Psoas muscle (tissue), 8 donors: ENCODE measurements around the gene PXK. TPM values are rescaled to one million over a fixed set of nuclear protein-coding genes. Genes with fewer than 3 reads are reported as not detected.
"Not testable (repeated sequence)": the region's sequence is repeated elsewhere in the genome, so short reads cannot be mapped to it uniquely, and the experiment has no call there.

ENCODE experiments used
- ATAC-seq, 4 donors: fragments of 200-7000 bp; cut with Tn5 transposase; one replicate each; pipeline ENCODE4 v1.9.1; 2020; ENCODE audit warnings: moderate library complexity in 3 of 4, mild to moderate bottlenecking in 2 of 4
- DNase-seq, 2 donors: peaks; one replicate each; pipeline ENCODE4 v3.0.0-alpha.2; 2020
- H3K27ac ChIP-seq: fragments of 200-600 bp; one replicate; pipeline ENCODE4 v1.8.0; 2022
- H3K27me3 ChIP-seq, 3 donors: fragments of 200-600 bp in 1 of 3; one replicate each; pipeline versions ENCODE4 v1.6.1 to v1.8.0; 2013 to 2022; ENCODE audit warnings: low read length in 2 of 3, mild to moderate bottlenecking in 2 of 3, moderate library complexity in 1 of 3; ENCODE audit not compliant: insufficient read depth in 3 of 3
- H3K36me3 ChIP-seq, 2 donors: fragments of 200-600 bp in 1 of 2; one replicate each; pipeline versions ENCODE4 v1.6.1 to v1.8.0; 2013 to 2022; ENCODE audit warnings: low read depth in 1 of 2, mild to moderate bottlenecking in 1 of 2, moderate library complexity in 1 of 2; ENCODE audit not compliant: insufficient read depth in 1 of 2
- H3K4me1 ChIP-seq: fragments of 200-600 bp; one replicate; pipeline ENCODE4 v1.8.0; 2022
- H3K4me3 ChIP-seq: fragments of 200-600 bp; one replicate; pipeline ENCODE4 v1.8.0; 2022; ENCODE audit warnings: mild to moderate bottlenecking
- H3K9me3 ChIP-seq: fragments of 200-600 bp; one replicate; pipeline ENCODE4 v1.8.0; 2022
- CTCF ChIP-seq: fragments of 200-600 bp; IDR thresholded peaks from one replicate; pipeline ENCODE4 v1.8.0; 2022; ENCODE audit warnings: antibody characterized with exemption
- WGBS, 3 donors: extraction: QIAGEN DNeasy Blood & Tissue Kit; methylation state at CpG; one replicate each; pipeline versions ENCODE4 v1.1.6 to v1.1.7; 2013; 5-methylcytosine and 5-hydroxymethylcytosine counted together
- intact Hi-C, 2 donors: fragments of 100-400 bp; cut with DNase I; formaldehyde crosslinking; loops; one replicate each; pipeline versions ENCODE4 v1.11.0 to v1.14.2; 2022
- long read RNA-seq, 2 donors: library from polyadenylated mRNA; unstranded; transcript quantifications; one replicate each; pipeline ENCODE4 v2.0.0, GENCODE V29; 2021
- polyA plus RNA-seq, 3 donors: library from polyadenylated mRNA; stranded (reverse); fragments of 200-250 nt; gene quantifications; one replicate each; pipeline ENCODE4 v1.2.3, GENCODE V29; 2013
- total RNA-seq, 4 donors: library from RNA; stranded (reverse); fragmentation: NEBNext Ultra II Directional in 2 of 4; extraction: Animal tissue kit (Norgen Biotek cat#: 25700) in 2 of 4; gene quantifications; one replicate each; pipeline versions ENCODE4 v1.2.1 to v1.2.4, GENCODE V29; 2021 to 2023
- donor health status: healthy with polysubstance abuse.
- donor health status: DM: no; HTN: no; CAD: no; lungs with moderate emphysema.
- donor health status: Bipolar disorder and iron deficiency.
- donor health status: healthy.
- donor health status: DM: yes; HTN: yes; CAD: no.
- donor health status: DM: no; HTN: no; CAD: no.
- donor health status: DM: no; HTN: no; CAD: no.
- donor health status: DM: yes; HTN: yes; CAD: no.

Gene PXK
- 10 to 100 TPM; 15.5 to 17.5 (median 16.5) TPM for total RNA-seq
- 10 to 100 TPM in 1 of 3 donors, 1 to 10 TPM in 2; 3.4 to 14.7 (median 8.6) TPM for polyA plus RNA-seq
- long read RNA-seq, donor 1, partial matches to known transcripts: 8 of 12 reads
- long read RNA-seq, donor 1, other reads (novel, unspliced or antisense): 0 of 12 reads
- long read RNA-seq, donor 2, partial matches to known transcripts: 12 of 21 reads
- long read RNA-seq, donor 2, other reads (novel, unspliced or antisense): 2 of 21 reads

- WGBS, 3 donors: 0 to 1% (median 0%) methylated on average over 26 to 79 of the region's 79 CpGs
- Histone ChIP-seq H3K36me3 (no peaks in the 10 kb centered on the region), H3K4me3 (peak within 1 kb of the TSS; percentile 70), H3K27ac (peak within 1 kb of the TSS; percentile 43), H3K9me3 (no peaks in the 10 kb centered on the region), H3K27me3 (no peaks in the 10 kb centered on the region), H3K4me1 (peaks cover 26% of the 10 kb centered on the region)
- ATAC-seq (peak; percentile 95 to 98 (median 96)), DNase-seq (peak; percentile 88 to 91)
- TF ChIP-seq CTCF: no peak
- intact Hi-C loops: loop anchor here (2.0 to 5.0 kb wide), 2 partner anchors 80 to 160 kb away; partner anchors contain the start of gene KCTD6 (in 2 of the 2)
Observed at GRCh38 chr3:58332575-58333188, at the start of gene PXK. Gene PXK (plus strand): TSS chr3:58332892. CDS start chr3:58332989, 97 bp downstream.

GRCh38 chr3:58285334-58285733, 47.4 kb upstream of the PXK start:
- Histone ChIP-seq H3K9me3 (no peaks in the 10 kb centered on the region), H3K4me3 (no peak overlapping the region), H3K4me1 (peaks cover 9% of the 10 kb centered on the region), H3K27ac (no peak overlapping the region), H3K36me3 (peaks cover 0 to 24% of the 10 kb centered on the region in 2 donors), H3K27me3 (no peaks in the 10 kb centered on the region)
- DNase-seq: no peak
- TF ChIP-seq CTCF: no peak
- peak in 1 of 4 donors; percentile 63 for ATAC-seq
- WGBS, 3 donors: 56 to 70% (median 57%) methylated on average over 7 of the region's 7 CpGs
- intact Hi-C loops: no loop called here

- H3K4me3 ChIP-seq: no peak overlapping the region
- H3K4me1 ChIP-seq: peaks cover 9% of the 10 kb centered on the region
- H3K36me3 ChIP-seq: peaks cover 0 to 21% of the 10 kb centered on the region in 2 donors
- peak in 1 of 4 donors; percentile 51 for ATAC-seq
- intact Hi-C loops: no loop called here
- no peak for TF ChIP-seq CTCF
- H3K9me3 ChIP-seq: no peaks in the 10 kb centered on the region
- 67 to 79% (median 70%) methylated on average over 6 of the region's 6 CpGs for WGBS, 3 donors
- DNase-seq: no peak
- no peaks in the 10 kb centered on the region for H3K27me3 ChIP-seq
- no peak overlapping the region for H3K27ac ChIP-seq
Observed at GRCh38 chr3:58287354-58287753, 45.3 kb upstream of the PXK start.

GRCh38 chr3:58288011-58288728, 44.5 kb upstream of the PXK start:
- Histone ChIP-seq H3K9me3 (no peaks in the 10 kb centered on the region), H3K36me3 (peaks cover 0 to 13% of the 10 kb centered on the region in 2 donors), H3K4me3 (no peak overlapping the region), H3K27me3 (no peaks in the 10 kb centered on the region), H3K4me1 (peaks cover 9% of the 10 kb centered on the region), H3K27ac (no peak overlapping the region)
- WGBS, 3 donors: 46 to 56% (median 50%) methylated on average over 4 of the region's 4 CpGs
- ATAC-seq (peak; percentile 40 to 93 (median 87)), DNase-seq (no peak)
- peak; percentile 19 for TF ChIP-seq CTCF
- intact Hi-C loops: no loop called here

GRCh38 chr3:58288964-58289613, 43.6 kb upstream of the PXK start:
- H3K9me3 ChIP-seq, H3K27ac ChIP-seq, intact Hi-C loops, DNase-seq, H3K27me3 ChIP-seq, ATAC-seq, H3K4me1 ChIP-seq, H3K4me3 ChIP-seq: not testable (repeated sequence)
- H3K36me3 ChIP-seq: peaks cover 0 to 13% of the 10 kb centered on the region in 2 donors
- 91 to 96% (median 94%) methylated on average over 3 of the region's 4 CpGs for WGBS, 3 donors

GRCh38 chr3:58290446-58290845, 42.2 kb upstream of the PXK start:
- ATAC-seq, H3K4me1 ChIP-seq, H3K36me3 ChIP-seq, DNase-seq, H3K27ac ChIP-seq, H3K27me3 ChIP-seq, H3K4me3 ChIP-seq, H3K9me3 ChIP-seq: not testable (repeated sequence)
- intact Hi-C loops: loop anchor here in 1 of 2 donors (10.0 kb wide), 1 partner anchor 276 kb away; no protein-coding TSS in a partner anchor
- WGBS, 3 donors: 97 to 100% (median 98%) methylated on average over 8 to 31 of the region's 33 CpGs
